Epithelial cell of proximal tubule (primary cell): ENCODE measurements around the gene TCERG1L. TPM values are rescaled to one million over a fixed set of nuclear protein-coding genes. Genes with fewer than 3 reads are reported as not detected.
"Not testable (repeated sequence)": the region's sequence is repeated elsewhere in the genome, so short reads cannot be mapped to it uniquely, and the experiment has no call there.

ENCODE experiments used
- DNase-seq: peaks from one replicate; pipeline ENCODE4 v3.0.0-alpha.2; 2011; ENCODE audit warnings: low read depth
- H3K4me3 ChIP-seq: 2 replicates; pipeline ENCODE4 v1.5.1; 2011; ENCODE audit warnings: low read depth, mild to moderate bottlenecking, low read length
- CTCF ChIP-seq: conservative IDR thresholded peaks from 2 replicates; pipeline ENCODE4 v1.5.1; 2012; ENCODE audit warnings: low read depth, mild to moderate bottlenecking, low read length
- total RNA-seq: library from RNA; depleted of rRNA; stranded (reverse); fragments of >200 nt; gene quantifications from 2 replicates; pipeline ENCODE4 v1.2.3, GENCODE V29; 2015

Gene TCERG1L
- total RNA-seq, 1 donor from 2014 or later = not detected

GRCh38 chr10:131239450-131239849 lies 72.1 kb downstream of the TCERG1L start:
- no peak overlapping the region for H3K4me3 ChIP-seq
- no peak for DNase-seq
- no peak for TF ChIP-seq CTCF

- TF ChIP-seq CTCF = no peak
- no peak overlapping the region for H3K4me3 ChIP-seq
- DNase-seq = no peak
Measured at GRCh38 chr10:131238669-131239280, 72.7 kb downstream of the TCERG1L start.

- no peak overlapping the region for H3K4me3 ChIP-seq
- TF ChIP-seq CTCF = no peak
- no peak for DNase-seq
Measured at GRCh38 chr10:131237991-131238651, 73.4 kb downstream of the TCERG1L start.

GRCh38 chr10:131234606-131235005 lies 76.9 kb downstream of the TCERG1L start:
- not testable (repeated sequence) for DNase-seq, H3K4me3 ChIP-seq

- TF ChIP-seq CTCF = no peak
- no peak overlapping the region for H3K4me3 ChIP-seq
- no peak for DNase-seq
Measured at GRCh38 chr10:131233611-131234258, 77.8 kb downstream of the TCERG1L start.

GRCh38 chr10:131231965-131232541 lies 79.5 kb downstream of the TCERG1L start:
- no peak for DNase-seq
- no peak overlapping the region for H3K4me3 ChIP-seq
- TF ChIP-seq CTCF = no peak

- H3K4me3 ChIP-seq = no peak overlapping the region
- no peak for DNase-seq
- TF ChIP-seq CTCF = no peak
Measured at GRCh38 chr10:131231323-131231964, 80.1 kb downstream of the TCERG1L start.
